ENCODE data around the gene ARPC5.

Gene ARPC5

GRCh38 chr1:183609759-183610452, 25.7 kb downstream of the ARPC5 start:
- Mint-ChIP-seq H3K4me3 (no peak overlapping the region), H3K27me3 (ENCODE audit: low read depth) (peaks cover 5% of the 10 kb centered on the region), H3K27ac (no peak overlapping the region), H3K36me3 (ENCODE audit: low read depth) (peaks cover 2% of the 10 kb centered on the region), H3K9me3 (no peaks in the 10 kb centered on the region), H3K4me1 (ENCODE audit: low read depth) (peaks cover 5% of the 10 kb centered on the region)

DNA sequence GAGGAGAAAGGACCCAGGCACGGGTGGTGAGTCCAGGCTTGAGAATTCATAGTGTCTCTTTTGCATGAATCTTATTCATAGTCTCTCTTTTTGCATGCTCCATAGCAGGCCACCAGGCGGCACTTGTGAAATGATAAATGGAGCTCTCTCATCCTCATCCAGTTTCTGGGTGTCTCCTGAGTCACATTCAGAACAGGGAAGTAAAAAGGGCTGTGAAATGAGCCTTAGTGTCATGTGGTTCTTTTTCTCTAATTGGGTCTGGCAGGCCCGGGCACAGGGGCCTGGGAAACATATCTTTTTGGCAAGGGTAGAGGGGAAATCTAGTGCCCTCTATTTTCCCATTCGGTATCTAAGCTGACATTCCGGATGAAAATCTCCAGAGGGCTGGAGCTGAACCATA, 26.3 kb downstream of the ARPC5 start:
- H3K27ac Mint-ChIP-seq: peak overlapping the region; percentile 42
- no peaks in the 10 kb centered on the region for H3K9me3 Mint-ChIP-seq
- H3K4me3 Mint-ChIP-seq: no peak overlapping the region

GRCh38 chr1:183607322-183607980, 28.1 kb downstream of the ARPC5 start:
- H3K4me1 Mint-ChIP-seq (ENCODE audit: low read depth): peaks cover 10% of the 10 kb centered on the region
- H3K27me3 Mint-ChIP-seq (ENCODE audit: low read depth): peaks cover 10% of the 10 kb centered on the region
- H3K36me3 Mint-ChIP-seq (ENCODE audit: low read depth): peaks cover 2% of the 10 kb centered on the region
- no peak overlapping the region for H3K4me3 Mint-ChIP-seq
- no peak overlapping the region for H3K27ac Mint-ChIP-seq
- H3K9me3 Mint-ChIP-seq: no peaks in the 10 kb centered on the region

More for the DNA sequence above, 26.3 kb downstream of the ARPC5 start:
- Mint-ChIP-seq H3K36me3 (ENCODE audit: low read depth) (peaks cover 2% of the 10 kb centered on the region), H3K4me1 (ENCODE audit: low read depth) (peaks cover 5% of the 10 kb centered on the region), H3K27me3 (ENCODE audit: low read depth) (peaks cover 5% of the 10 kb centered on the region)

DNA sequence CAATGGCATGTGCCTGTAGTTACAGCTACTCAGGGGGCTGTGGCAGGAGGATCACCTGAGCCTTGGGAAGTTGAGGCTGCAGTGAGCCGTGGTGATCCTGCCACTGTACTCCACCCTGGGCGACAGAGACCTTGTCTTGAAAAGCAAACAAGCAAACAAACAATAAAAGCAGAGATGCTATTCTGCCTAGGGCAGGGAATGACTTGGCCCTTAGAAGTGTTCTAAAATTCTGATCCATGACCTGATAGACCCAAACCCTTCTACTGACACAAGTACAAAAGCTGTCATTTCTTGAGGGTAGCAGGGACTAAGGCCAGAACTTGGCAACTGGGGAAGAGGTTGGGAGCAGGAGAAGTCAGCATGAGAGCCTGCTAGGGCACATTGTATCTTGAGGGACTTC, 29.7 kb downstream of the ARPC5 start:
- H3K27ac Mint-ChIP-seq: no peak overlapping the region
- H3K4me3 Mint-ChIP-seq: no peak overlapping the region
- H3K27me3 Mint-ChIP-seq (ENCODE audit: low read depth): peaks cover 5% of the 10 kb centered on the region
- H3K9me3 Mint-ChIP-seq: no peaks in the 10 kb centered on the region
- H3K4me1 Mint-ChIP-seq (ENCODE audit: low read depth): peaks cover 10% of the 10 kb centered on the region
- H3K36me3 Mint-ChIP-seq (ENCODE audit: low read depth): peaks cover 2% of the 10 kb centered on the region

GRCh38 chr1:183604815-183605214, 30.8 kb downstream of the ARPC5 start:
- no peak overlapping the region for H3K4me3 Mint-ChIP-seq
- H3K27ac Mint-ChIP-seq: no peak overlapping the region
- peaks cover 4% of the 10 kb centered on the region for H3K36me3 Mint-ChIP-seq (ENCODE audit: low read depth)
- peaks cover 5% of the 10 kb centered on the region for H3K27me3 Mint-ChIP-seq (ENCODE audit: low read depth)
- no peaks in the 10 kb centered on the region for H3K9me3 Mint-ChIP-seq
- H3K4me1 Mint-ChIP-seq (ENCODE audit: low read depth): peaks cover 13% of the 10 kb centered on the region

- H3K27ac Mint-ChIP-seq: peak overlapping the region; percentile 43
- H3K4me1 Mint-ChIP-seq (ENCODE audit: low read depth): peaks cover 15% of the 10 kb centered on the region
- no peaks in the 10 kb centered on the region for H3K9me3 Mint-ChIP-seq
- no peak overlapping the region for H3K4me3 Mint-ChIP-seq
- peaks cover 6% of the 10 kb centered on the region for H3K36me3 Mint-ChIP-seq (ENCODE audit: low read depth)
- H3K27me3 Mint-ChIP-seq (ENCODE audit: low read depth): peaks cover 5% of the 10 kb centered on the region
Observed at GRCh38 chr1:183604038-183604808, 31.4 kb downstream of the ARPC5 start.

- Mint-ChIP-seq H3K27ac (no peak overlapping the region), H3K36me3 (ENCODE audit: low read depth) (peaks cover 6% of the 10 kb centered on the region), H3K27me3 (ENCODE audit: low read depth) (peaks cover 5% of the 10 kb centered on the region), H3K4me1 (ENCODE audit: low read depth) (peaks cover 23% of the 10 kb centered on the region), H3K4me3 (no peak overlapping the region), H3K9me3 (no peaks in the 10 kb centered on the region)
Observed at GRCh38 chr1:183602510-183602909, 33.1 kb downstream of the ARPC5 start.

- H3K36me3 Mint-ChIP-seq (ENCODE audit: low read depth): peaks cover 5% of the 10 kb centered on the region
- H3K27me3 Mint-ChIP-seq (ENCODE audit: low read depth): peaks cover 5% of the 10 kb centered on the region
- no peak overlapping the region for H3K4me3 Mint-ChIP-seq
- H3K27ac Mint-ChIP-seq: no peak overlapping the region
- peaks cover 23% of the 10 kb centered on the region for H3K4me1 Mint-ChIP-seq (ENCODE audit: low read depth)
- H3K9me3 Mint-ChIP-seq: no peaks in the 10 kb centered on the region
Observed at GRCh38 chr1:183600634-183601033, 34.9 kb downstream of the ARPC5 start.

DNA sequence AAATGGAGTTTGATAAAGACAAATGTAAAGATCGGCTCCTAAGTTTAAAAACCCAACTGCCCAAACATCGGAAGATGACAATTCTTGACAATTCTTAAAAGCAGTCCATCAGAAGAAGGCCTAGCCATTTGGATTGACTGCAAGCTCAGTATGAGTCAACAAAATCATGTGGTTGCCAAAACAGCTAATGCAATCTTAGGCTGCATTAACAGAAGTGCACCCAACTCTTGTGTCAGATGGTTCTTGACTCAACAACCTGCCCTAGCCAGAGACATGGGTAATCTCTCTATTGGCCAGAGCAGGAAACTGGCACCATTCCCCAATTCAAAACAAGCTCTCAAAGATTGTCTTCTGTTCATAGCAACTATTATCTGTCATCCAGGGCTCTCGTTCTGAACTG, 35.4 kb downstream of the ARPC5 start:
- Mint-ChIP-seq H3K9me3 (no peaks in the 10 kb centered on the region), H3K27ac (no peak overlapping the region), H3K27me3 (ENCODE audit: low read depth) (peaks cover 5% of the 10 kb centered on the region), H3K4me1 (ENCODE audit: low read depth) (peaks cover 23% of the 10 kb centered on the region), H3K36me3 (ENCODE audit: low read depth) (peaks cover 5% of the 10 kb centered on the region), H3K4me3 (no peak overlapping the region)

DNA sequence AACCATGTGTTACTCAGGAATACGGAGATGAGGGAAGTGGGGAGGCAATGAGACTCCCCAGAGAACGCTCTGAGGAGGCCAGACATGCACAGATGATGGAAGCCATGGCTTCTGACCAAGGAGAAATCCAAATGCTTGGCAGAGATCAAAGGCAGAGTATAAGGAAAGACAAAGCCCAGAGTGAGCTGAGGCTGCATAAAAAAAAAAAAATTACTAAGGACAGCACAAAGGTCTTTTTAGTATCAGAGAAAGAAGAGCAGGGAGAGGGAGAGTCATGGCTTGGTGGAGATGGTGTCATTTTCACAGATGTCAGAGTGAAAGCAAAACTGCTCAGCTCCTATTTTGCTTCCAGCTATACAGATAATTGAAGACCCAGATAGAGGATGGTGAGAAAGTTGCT, 37.2 kb downstream of the ARPC5 start:
- Mint-ChIP-seq H3K36me3 (ENCODE audit: low read depth) (peaks cover 5% of the 10 kb centered on the region), H3K9me3 (no peaks in the 10 kb centered on the region), H3K27me3 (ENCODE audit: low read depth) (peaks cover 4% of the 10 kb centered on the region), H3K4me1 (ENCODE audit: low read depth) (peaks cover 20% of the 10 kb centered on the region), H3K27ac (peak overlapping the region; percentile 76), H3K4me3 (peak overlapping the region; percentile 5)

GRCh38 chr1:183597656-183598347, 37.8 kb downstream of the ARPC5 start:
- H3K27me3 Mint-ChIP-seq (ENCODE audit: low read depth): no peaks in the 10 kb centered on the region
- H3K9me3 Mint-ChIP-seq: no peaks in the 10 kb centered on the region
- peaks cover 7% of the 10 kb centered on the region for H3K36me3 Mint-ChIP-seq (ENCODE audit: low read depth)
- peak overlapping the region; percentile 5 for H3K4me3 Mint-ChIP-seq
- H3K4me1 Mint-ChIP-seq (ENCODE audit: low read depth): peaks cover 26% of the 10 kb centered on the region
- H3K27ac Mint-ChIP-seq: peak overlapping the region; percentile 76

- Mint-ChIP-seq H3K4me1 (ENCODE audit: low read depth) (peaks cover 31% of the 10 kb centered on the region), H3K9me3 (no peaks in the 10 kb centered on the region), H3K27me3 (ENCODE audit: low read depth) (no peaks in the 10 kb centered on the region), H3K36me3 (ENCODE audit: low read depth) (peaks cover 9% of the 10 kb centered on the region), H3K27ac (no peak overlapping the region), H3K4me3 (no peak overlapping the region)
Observed at GRCh38 chr1:183596500-183596899, 39.1 kb downstream of the ARPC5 start.

GRCh38 chr1:183595537-183595936, 40.0 kb downstream of the ARPC5 start:
- Mint-ChIP-seq H3K4me3 (no peak overlapping the region), H3K4me1 (ENCODE audit: low read depth) (peaks cover 38% of the 10 kb centered on the region), H3K27me3 (ENCODE audit: low read depth) (no peaks in the 10 kb centered on the region), H3K9me3 (no peaks in the 10 kb centered on the region), H3K27ac (no peak overlapping the region), H3K36me3 (ENCODE audit: low read depth) (peaks cover 9% of the 10 kb centered on the region)

DNA sequence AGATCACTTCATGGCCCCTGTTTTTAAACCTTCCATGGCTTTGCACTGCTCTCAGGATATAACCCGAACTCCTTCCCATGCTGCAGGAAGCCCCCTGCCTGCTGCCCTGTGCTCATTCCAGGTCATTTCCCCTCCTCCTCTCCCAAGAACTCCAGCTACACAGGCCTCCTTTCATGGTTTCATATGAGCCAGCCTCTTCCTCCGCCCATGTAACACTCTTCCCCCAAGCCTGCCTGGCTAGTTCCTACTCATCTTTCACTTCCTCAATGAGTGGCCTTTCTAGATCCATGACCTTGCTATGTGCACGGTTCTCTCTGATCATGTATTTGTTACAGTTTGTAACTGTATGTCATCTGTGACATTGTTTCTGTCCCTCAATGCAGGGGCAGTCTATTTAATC, 42.2 kb downstream of the ARPC5 start:
- peaks cover 6% of the 10 kb centered on the region for H3K36me3 Mint-ChIP-seq (ENCODE audit: low read depth)
- peaks cover 48% of the 10 kb centered on the region for H3K4me1 Mint-ChIP-seq (ENCODE audit: low read depth)
- no peaks in the 10 kb centered on the region for H3K27me3 Mint-ChIP-seq (ENCODE audit: low read depth)
- no peaks in the 10 kb centered on the region for H3K9me3 Mint-ChIP-seq
- H3K4me3 Mint-ChIP-seq: no peak overlapping the region
- peak overlapping the region; percentile 9 for H3K27ac Mint-ChIP-seq

All from T-helper 1 cell treated with Interleukin-12 subunit alpha and Interleukin-12 subunit beta and Interleukin-4 antibody, amounts not matched to agents 30 μg/mL and 1 μg/mL, for 36 hours (primary cell).